Stimulated activated CD8-positive, alpha-beta memory T cell treated with anti-CD3 and anti-CD28 coated beads, Interleukin-4, amount 100 ng/mL, for 4 hours (primary cell): ENCODE measurements around the gene BTG1.
"Not testable (repeated sequence)": the region's sequence is repeated elsewhere in the genome, so short reads cannot be mapped to it uniquely, and the experiment has no call there.

Source experiments
- DNase-seq, 2 donors: peaks; one replicate each; pipeline ENCODE4 v3.0.0-alpha.2; 2020; ENCODE audit warnings: low read depth in 2 of 2, low spot score in 1 of 2

The BTG1 gene

DNA sequence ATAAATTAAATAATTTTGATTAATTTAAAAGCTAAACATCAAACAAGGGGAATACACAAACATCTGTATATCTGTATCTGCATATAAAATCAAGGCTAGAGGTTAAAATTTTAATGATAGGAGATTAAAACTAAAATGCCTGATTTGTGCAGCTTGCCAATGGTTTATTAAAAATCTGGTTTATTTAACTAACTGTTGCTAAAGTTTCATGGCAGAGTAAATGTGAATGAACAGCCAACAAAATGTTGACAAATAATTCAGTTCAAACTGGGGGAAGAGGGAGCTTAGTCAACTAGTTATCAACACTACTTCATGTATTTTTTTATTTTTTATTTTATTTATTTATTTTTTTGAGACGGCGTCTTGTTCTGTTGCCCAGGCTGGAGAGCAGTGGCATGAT lies 43.0 kb downstream of the BTG1 start:
- DNase-seq: no peak

GRCh38 chr12:92098594-92099380 lies 46.9 kb downstream of the BTG1 start:
- no peak for DNase-seq

DNA sequence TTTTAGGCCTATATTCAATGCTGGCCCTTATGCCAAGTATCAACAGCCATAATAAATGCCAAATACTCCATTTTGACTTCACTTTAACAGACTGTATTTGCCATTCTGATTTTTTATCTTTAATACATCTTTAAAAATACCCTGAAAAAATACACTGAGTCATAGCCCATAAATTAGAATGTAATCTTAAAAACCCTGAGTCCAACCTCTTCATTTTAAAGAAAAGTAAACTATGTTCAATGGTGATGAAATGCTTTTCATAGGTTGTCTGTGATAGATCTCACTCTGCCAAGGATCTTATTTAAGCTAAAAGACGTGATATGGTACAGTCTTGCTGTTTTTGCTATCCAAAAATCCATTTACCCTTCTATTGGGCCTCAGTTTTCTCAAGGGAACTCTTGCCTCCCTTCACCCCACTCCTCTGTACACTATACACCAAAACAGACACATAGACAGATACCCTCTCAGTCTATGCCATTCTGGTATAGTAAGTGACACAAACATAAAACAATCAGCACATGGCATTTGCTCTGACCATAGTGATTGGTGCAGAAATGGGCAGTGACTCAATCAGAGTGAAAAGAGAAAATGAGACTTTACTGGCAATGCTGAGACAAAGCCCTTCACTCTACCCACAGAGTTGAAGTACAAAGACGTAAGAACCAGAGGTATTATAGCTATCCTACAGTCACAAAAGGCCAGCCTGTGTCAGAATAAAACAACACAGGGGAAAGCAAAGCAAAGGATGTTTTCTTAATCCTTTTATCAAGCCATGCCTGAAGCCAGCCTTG lies 49.1 kb downstream of the BTG1 start:
- no peak for DNase-seq

- no peak for DNase-seq
These were observed 50.9 kb downstream of the BTG1 start for GRCh38 chr12:92094751-92095161.

DNA sequence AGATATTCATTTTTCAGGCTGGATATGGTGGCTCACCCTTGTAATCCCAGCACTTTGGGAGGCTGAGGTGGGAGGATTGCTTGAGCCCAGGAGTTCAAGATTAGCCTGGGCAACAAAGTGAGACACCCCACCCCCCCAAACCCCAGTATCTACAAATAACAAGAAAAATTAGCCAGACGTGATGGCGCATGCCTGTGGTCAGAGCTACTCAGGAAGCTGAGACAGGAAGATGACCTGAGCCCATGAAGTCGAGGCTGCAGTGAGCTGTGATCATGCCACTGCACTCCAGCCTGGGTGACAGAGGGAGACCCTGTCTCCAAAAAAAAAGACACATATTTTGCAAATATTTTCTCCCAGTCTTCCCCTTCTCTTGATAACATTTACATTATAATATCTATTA lies 51.3 kb downstream of the BTG1 start:
- DNase-seq: not testable (repeated sequence)
